Fibroblast of skin of scalp (primary cell): ENCODE results near the gene RAB44.

Experiments
- DNase-seq: peaks from one replicate; pipeline ENCODE4 v3.0.0-alpha.2; 2013

RAB44 gene

GRCh38 chr6:36666826-36667591 is 30.6 kb upstream of the RAB44 start:
- DNase-seq: peak; percentile 82

DNA sequence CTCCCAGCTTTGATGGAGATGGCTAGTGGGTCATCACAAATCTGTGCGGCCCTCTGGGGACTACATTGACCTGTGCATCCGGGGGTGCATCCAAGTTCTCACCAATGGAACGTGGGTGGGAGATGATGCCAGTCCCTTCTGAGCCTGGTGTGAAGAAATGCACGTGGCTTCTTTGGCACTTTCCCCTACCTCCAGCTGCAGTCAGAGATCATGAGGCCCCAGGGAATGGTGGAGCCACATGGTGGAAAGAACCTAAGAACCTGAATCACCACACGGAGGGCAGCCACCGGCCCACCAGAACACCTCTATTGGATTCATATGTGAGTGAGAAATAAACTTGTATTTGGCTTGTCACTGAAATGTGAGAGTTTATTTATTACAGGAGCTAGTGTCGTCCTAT is 29.0 kb upstream of the RAB44 start:
- DNase-seq: no peak

DNA sequence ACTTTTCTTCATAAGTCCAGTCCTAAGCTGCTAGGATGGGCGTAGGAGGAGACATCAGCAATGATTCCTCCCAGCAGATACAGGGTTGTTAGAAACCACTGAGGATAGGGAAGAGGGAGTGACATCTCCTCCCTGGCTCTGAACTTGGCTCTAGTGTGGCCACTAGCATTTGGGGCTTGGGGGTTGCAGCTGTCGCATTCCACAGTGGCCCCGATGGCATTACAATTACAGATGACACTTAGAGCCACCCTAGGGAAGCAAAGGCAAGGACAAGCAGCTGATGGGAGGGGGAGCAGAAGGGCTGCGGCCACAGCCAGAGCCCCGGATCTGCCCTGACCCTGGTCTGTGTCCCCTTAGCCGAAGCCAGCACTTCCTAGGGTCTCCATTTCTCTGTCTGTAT is 28.6 kb upstream of the RAB44 start:
- no peak for DNase-seq

DNA sequence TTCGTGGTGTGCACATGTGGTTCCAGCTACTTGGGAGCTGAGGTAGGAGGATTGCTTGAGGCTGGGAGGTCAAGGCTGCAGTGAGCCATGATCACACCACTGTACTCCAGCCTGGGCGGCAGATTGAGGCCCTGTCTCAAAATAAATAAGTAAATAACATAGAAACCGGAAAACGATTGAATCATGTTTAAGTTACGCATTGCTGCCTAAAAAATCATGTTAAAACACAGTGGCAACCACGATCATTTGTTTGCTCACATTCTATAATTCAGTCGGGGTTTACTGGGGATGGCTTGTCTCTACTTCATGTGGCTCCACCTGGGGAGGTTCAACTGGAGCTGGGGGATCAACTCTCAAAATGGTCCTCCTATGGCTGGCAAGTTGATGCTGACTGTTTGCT is 27.4 kb upstream of the RAB44 start:
- no peak for DNase-seq

- DNase-seq: no peak
Measured at GRCh38 chr6:36671687-36672375, 25.8 kb upstream of the RAB44 start.

- no peak for DNase-seq
Measured at GRCh38 chr6:36673882-36674281, 23.7 kb upstream of the RAB44 start.

DNA sequence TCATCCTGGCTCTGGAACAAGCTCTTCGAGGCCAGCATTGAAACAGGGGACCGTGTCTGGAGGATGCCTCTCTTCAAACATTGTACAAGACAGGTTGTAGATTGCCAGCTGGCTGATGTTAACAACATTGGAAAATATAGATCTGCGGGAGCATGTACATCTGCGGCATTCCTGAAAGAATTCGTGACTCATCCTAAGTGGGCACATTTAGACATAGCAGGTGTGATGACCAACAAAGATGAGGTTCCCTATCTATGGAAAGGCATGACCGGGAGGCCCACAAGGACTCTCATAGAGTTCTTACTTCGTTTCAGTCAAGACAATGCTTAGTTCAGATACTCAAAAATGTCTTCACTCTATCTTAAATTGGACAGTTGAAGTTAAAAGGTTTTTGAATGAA is 22.7 kb upstream of the RAB44 start:
- no peak for DNase-seq

DNA sequence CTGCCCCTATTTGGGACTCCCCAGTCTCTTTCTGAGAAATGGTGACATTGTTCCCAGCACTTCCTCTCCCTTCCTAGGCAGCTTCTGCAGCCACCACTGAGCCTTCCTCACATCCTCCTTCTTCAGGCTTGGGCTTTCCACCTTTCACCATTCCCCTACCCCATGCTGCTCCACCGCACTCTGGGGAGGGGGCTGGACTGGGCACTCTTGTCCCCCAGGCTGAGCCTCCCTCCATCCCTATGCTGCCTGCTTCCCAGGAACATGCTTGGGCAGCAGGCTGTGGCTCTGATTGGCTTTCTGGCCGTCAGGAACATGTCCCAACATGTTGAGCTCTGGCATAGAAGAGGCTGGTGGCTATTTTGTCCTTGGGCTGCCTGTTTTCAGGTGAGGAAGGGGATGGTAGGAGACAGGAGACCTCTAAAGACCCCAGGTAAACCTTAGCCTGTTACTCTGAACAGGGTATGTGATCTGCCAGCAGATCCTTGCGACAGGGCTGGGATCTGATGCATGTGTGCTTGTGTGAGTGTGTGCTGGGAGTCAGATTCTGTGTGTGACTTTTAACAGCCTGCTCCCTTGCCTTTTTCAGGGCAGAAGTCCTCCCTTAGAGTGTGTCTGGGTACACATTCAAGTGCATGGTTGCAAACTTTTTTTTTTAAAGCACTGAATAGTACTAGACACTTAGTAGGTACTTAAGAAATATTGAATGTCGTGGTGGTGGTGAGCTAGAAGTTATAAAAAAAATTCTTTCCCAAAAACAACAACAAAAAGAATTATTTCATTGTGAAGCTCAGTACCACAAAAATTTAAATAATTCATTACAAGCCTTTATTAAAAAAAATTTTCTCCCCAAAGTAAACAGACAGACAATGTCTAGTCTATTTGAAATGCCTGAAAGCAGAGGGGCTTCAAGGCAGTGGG is 21.2 kb upstream of the RAB44 start:
- DNase-seq: peak; percentile 33

GRCh38 chr6:36677059-36677749 is 20.4 kb upstream of the RAB44 start:
- no peak for DNase-seq

- no peak for DNase-seq
Measured at GRCh38 chr6:36677753-36678487, 19.7 kb upstream of the RAB44 start.

DNA sequence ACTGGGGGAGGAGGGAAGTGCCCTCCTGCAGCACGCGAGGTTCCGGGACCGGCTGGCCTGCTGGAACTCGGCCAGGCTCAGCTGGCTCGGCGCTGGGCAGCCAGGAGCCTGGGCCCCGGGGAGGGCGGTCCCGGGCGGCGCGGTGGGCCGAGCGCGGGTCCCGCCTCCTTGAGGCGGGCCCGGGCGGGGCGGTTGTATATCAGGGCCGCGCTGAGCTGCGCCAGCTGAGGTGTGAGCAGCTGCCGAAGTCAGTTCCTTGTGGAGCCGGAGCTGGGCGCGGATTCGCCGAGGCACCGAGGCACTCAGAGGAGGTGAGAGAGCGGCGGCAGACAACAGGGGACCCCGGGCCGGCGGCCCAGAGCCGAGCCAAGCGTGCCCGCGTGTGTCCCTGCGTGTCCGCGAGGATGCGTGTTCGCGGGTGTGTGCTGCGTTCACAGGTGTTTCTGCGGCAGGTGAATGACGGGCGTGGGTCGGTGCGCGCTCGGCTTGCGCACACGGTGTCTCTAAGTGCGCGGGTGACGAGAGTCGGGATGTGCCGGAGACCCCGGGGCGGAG is 19.1 kb upstream of the RAB44 start, which contains the start of gene CDKN1A:
TSS of gene CDKN1A (plus strand) at position 227 of the 555 bp plus-strand sequence. CDS start 5,388 bp downstream, outside the sequence.
- peak; percentile 91 for DNase-seq

DNA sequence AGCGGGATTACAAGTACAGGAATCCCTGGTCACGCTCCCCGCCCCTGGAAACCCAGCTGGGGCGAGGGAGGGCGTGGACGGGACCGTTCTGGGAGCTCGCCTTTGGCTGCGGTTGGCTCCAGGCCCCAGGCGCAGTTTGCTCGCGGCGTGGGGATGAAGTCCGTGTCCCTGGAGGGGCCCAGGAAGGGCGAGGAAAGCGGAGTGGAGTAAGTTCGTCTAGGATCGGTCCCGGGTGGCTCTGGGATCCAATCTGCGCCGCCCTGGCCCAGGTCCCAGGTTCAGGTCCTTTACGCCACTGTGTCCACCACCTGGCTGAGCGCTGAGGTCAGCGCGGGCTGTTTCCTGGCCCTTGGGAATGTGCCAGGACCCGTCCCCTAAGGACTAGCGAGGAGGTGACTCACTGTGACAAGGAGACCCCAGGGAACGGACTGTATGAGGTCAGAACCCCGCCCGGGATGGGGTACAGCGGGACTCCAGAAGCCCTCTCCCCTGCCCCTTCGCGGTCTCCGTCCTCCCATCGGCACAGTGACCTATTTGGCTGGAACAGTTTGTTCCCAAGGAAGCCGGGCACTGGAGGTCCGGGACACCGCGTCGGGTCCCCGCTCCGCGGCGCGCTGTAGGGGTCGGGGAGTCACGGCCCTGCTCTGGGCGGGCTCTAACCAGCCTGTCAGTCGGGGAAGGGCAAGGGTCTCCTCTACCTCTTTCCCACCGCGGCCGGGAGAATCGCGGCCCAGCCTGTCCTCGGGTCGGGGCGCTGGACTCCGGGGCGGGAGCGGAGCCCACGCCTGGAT is 18.4 kb upstream of the RAB44 start:
- peak; percentile 58 for DNase-seq

GRCh38 chr6:36682328-36683144 is 15.1 kb upstream of the RAB44 start:
- DNase-seq: no peak

- DNase-seq: no peak
Measured at GRCh38 chr6:36683145-36683655, 14.4 kb upstream of the RAB44 start.

DNA sequence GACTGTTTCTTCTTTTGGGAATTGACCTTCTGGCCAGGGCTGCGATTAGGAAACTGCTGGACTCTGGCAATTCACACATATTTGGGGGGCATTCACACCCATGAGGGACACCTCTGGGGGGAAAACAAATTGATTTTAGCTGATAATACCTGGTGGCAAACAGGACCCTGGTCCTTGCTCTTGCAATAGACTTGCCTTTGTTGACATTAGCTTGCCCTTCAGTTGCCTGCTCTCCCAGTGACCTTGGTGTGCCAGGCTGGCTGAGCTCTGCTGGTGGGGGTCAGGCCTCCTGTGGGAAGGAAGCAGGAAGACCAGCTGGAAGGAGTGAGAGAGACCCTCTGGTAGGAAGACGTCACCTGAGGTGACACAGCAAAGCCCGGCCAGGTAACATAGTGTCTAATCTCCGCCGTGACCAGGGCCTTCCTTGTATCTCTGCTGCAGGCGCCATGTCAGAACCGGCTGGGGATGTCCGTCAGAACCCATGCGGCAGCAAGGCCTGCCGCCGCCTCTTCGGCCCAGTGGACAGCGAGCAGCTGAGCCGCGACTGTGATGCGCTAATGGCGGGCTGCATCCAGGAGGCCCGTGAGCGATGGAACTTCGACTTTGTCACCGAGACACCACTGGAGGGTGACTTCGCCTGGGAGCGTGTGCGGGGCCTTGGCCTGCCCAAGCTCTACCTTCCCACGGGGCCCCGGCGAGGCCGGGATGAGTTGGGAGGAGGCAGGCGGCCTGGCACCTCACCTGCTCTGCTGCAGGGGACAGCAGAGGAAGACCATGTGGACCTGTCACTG is 13.8 kb upstream of the RAB44 start:
- DNase-seq: no peak

- DNase-seq: no peak
Measured at GRCh38 chr6:36684447-36684812, 13.2 kb upstream of the RAB44 start.

GRCh38 chr6:36685166-36685924 is 12.3 kb upstream of the RAB44 start:
- no peak for DNase-seq
